ENCODE measurements around the gene CISH.

CISH gene

DNA sequence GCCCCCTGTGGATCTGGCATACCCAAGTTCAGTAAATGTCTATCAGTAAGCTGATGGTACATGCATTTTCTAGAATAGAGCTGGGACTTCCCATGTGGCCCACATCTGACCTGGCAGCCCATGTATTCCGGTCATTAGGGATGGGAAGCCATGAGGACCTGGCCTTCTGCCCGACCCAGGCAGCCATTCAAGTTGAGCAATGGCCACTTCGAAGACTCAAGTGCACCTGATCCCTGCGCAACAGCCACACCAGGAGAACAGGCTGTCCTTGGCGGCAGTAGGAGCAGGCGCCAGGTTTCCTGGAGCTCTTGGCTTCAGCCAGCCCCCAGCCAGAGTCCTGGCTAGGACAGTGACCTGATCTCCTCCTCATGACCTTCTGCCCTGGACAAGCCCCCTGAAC lies 27.7 kb downstream of the CISH start:
- TF ChIP-seq, protein P1, sequence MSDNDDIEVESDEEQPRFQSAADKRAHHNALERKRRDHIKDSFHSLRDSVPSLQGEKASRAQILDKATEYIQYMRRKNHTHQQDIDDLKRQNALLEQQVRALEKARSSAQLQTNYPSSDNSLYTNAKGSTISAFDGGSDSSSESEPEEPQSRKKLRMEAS (IDR thresholded peaks at IDR 0.05; ENCODE audit: low read depth, low read length): no peak
- TF ChIP-seq POLR2A (IDR thresholded peaks at IDR 0.05; ENCODE audit: extremely low read depth, insufficient read length) (no peak), MYC (IDR thresholded peaks at IDR 0.05; ENCODE audit: low read depth, low read length) (no peak)
- TF ChIP-seq, protein P2, sequence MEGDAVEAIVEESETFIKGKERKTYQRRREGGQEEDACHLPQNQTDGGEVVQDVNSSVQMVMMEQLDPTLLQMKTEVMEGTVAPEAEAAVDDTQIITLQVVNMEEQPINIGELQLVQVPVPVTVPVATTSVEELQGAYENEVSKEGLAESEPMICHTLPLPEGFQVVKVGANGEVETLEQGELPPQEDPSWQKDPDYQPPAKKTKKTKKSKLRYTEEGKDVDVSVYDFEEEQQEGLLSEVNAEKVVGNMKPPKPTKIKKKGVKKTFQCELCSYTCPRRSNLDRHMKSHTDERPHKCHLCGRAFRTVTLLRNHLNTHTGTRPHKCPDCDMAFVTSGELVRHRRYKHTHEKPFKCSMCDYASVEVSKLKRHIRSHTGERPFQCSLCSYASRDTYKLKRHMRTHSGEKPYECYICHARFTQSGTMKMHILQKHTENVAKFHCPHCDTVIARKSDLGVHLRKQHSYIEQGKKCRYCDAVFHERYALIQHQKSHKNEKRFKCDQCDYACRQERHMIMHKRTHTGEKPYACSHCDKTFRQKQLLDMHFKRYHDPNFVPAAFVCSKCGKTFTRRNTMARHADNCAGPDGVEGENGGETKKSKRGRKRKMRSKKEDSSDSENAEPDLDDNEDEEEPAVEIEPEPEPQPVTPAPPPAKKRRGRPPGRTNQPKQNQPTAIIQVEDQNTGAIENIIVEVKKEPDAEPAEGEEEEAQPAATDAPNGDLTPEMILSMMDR (IDR thresholded peaks at IDR 0.05; ENCODE audit: low read depth, low read length): no peak
- no peak overlapping the region for H3K4me3 ChIP-seq (ENCODE audit: low read depth, low read length)
- DNase-seq (ENCODE audit: low read depth): no peak

DNA sequence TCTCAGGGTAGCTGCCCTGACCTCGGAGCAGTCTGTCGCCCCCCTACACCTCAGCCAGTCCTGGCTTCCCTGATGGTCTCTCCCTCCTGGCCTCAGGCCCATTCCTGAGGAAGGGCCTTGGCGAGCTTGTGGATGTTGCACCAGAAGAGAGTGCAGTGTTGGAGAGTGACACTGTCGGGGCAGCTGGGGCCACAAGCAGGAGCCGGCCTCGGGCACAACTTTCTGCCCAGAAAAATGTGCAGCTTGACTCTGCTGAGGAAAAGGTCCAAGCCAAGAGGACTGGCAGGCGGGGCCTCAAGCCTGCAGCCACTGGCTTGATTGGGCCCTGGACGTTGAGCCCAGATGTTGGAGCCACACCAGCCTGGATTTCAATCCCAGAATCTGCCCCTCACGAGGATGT lies 29.5 kb downstream of the CISH start:
- no peak overlapping the region for H3K4me3 ChIP-seq (ENCODE audit: low read depth, low read length)
- TF ChIP-seq, protein P1 (IDR thresholded peaks at IDR 0.05; ENCODE audit: low read depth, low read length): no peak
- no peak for TF ChIP-seq POLR2A (IDR thresholded peaks at IDR 0.05; ENCODE audit: extremely low read depth, insufficient read length)
- TF ChIP-seq, protein P2 (IDR thresholded peaks at IDR 0.05; ENCODE audit: low read depth, low read length): no peak
- TF ChIP-seq MYC (IDR thresholded peaks at IDR 0.05; ENCODE audit: low read depth, low read length): no peak
- no peak for DNase-seq (ENCODE audit: low read depth)

DNA sequence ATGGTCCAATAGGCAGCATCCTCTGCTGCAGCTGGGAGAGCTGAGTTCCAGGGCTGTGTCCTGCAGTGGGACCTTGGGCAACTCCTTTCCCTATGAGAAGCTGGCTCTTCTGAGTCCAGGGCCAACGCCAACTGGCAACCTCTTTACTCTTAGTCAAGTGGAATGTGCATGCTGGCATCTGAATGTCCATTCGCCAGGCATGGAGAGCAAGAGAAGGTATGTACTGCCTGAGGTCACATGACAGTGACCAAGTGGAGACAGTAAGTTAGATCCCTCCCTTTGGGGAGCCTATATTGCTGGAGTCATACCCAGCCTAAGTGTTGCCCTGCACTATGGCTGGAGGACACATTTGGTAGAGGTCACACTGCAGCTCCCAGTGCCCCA lies 30.1 kb downstream of the CISH start:
- DNase-seq (ENCODE audit: low read depth): no peak
- H3K4me3 ChIP-seq (ENCODE audit: low read depth, low read length): no peak overlapping the region
- TF ChIP-seq, protein P2 (IDR thresholded peaks at IDR 0.05; ENCODE audit: low read depth, low read length): no peak
- TF ChIP-seq POLR2A (IDR thresholded peaks at IDR 0.05; ENCODE audit: extremely low read depth, insufficient read length): no peak
- TF ChIP-seq MYC (IDR thresholded peaks at IDR 0.05; ENCODE audit: low read depth, low read length): no peak
- TF ChIP-seq, protein P1 (IDR thresholded peaks at IDR 0.05; ENCODE audit: low read depth, low read length): no peak

DNA sequence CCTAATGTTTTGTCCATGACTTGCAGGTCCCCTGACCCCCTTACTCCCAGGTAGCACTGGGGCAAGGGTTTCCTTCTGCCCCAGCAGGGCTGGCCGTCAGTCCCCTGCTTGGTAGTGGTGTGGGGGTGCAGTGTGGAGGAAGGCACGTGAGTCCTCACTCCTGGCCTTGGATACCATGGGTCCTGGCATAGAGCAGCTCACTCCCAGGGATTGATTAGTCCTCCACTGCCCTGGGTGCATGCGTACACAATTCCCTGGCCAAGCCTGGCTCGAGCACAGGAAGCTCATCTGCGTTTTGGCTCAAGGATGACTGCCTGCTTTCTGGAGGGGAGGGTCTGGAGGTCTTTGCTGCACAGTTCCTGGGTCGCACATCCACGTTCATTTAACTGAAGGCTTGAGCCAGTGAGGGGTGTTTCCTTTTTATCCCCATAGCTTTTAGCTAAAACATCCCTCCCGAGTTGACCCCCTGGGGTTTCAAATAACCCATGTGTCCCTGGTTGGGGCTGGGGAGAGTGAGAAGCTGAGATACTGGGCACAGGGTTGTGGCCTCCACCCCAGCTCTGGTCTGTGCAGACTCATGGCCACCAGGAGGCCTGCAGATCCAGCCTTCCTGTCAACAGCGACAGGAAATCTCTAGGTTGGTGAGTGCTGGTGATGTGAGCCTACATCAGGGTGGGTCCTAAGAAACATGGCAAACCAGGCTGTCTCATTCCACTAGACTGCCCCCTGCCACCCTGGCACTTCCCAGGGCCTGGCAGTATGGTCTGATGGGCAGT lies 30.7 kb downstream of the CISH start:
- TF ChIP-seq, protein P2 (IDR thresholded peaks at IDR 0.05; ENCODE audit: low read depth, low read length): no peak
- no peak for TF ChIP-seq POLR2A (IDR thresholded peaks at IDR 0.05; ENCODE audit: extremely low read depth, insufficient read length)
- no peak for TF ChIP-seq MYC (IDR thresholded peaks at IDR 0.05; ENCODE audit: low read depth, low read length)
- TF ChIP-seq, protein P1 (IDR thresholded peaks at IDR 0.05; ENCODE audit: low read depth, low read length): no peak

DNA sequence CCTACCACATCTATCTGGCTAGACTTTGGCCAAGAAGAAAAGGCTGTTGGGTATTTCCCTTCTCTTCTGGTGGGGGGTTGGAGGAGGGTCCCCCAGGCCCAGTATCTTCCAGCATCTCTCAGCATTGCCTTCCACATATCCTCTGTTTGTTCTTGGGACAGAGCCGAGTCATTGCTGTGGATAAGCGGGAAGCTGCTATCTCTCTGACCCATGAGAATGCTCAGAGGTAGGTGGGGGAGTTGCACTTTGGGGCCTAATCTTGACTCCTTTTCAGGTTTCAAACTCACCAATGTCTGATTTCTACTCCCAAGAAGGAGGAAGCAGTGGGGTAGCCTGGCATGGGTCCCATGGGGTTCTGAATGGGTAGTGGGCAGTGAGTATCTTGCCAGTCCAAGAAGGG lies 34.2 kb downstream of the CISH start:
- no peak for TF ChIP-seq MYC (IDR thresholded peaks at IDR 0.05; ENCODE audit: low read depth, low read length)
- DNase-seq (ENCODE audit: low read depth): no peak
- no peak overlapping the region for H3K4me3 ChIP-seq (ENCODE audit: low read depth, low read length)

More for the DNA sequence above, 30.7 kb downstream of the CISH start:
- H3K4me3 ChIP-seq (ENCODE audit: low read depth, low read length): no peak overlapping the region
- DNase-seq (ENCODE audit: low read depth): no peak

DNA sequence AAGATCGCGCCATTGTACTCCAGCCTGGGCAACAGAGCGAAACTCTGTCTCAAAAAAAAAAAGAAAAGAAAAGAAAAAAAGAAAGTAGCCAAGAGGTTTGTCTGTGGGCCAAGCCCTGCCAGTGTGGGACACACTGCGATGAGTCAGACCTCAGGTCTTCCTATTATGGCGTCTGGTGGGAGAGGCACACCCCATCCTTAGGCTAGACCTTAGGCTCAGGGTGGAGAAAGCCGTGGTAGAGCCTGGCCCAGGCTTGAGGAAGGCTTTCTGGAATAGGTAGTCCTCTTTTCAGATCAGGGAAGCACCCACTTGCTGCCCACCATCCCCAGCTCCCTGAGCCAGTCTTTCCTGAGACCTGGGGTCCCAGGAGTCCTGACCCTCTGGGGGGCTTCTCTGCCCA lies 36.2 kb downstream of the CISH start:
- DNase-seq (ENCODE audit: low read depth): no peak
- no peak for TF ChIP-seq POLR2A (IDR thresholded peaks at IDR 0.05; ENCODE audit: extremely low read depth, insufficient read length)
- TF ChIP-seq, protein P1 (IDR thresholded peaks at IDR 0.05; ENCODE audit: low read depth, low read length): no peak
- TF ChIP-seq, protein P2 (IDR thresholded peaks at IDR 0.05; ENCODE audit: low read depth, low read length): no peak
- no peak for TF ChIP-seq MYC (IDR thresholded peaks at IDR 0.05; ENCODE audit: low read depth, low read length)

More for the DNA sequence above, 36.2 kb downstream of the CISH start:
- H3K4me3 ChIP-seq (ENCODE audit: low read depth, low read length): no peak overlapping the region

Measured in NB4 (cell line).